Muscle of arm (tissue), 12 donors: Measurements from ENCODE around the gene LAMB2. TPM values are rescaled to one million over a fixed set of nuclear protein-coding genes. Genes with fewer than 3 reads are reported as not detected.

Experiments used
- DNase-seq: peaks from one replicate; pipeline ENCODE4 v3.0.0-alpha.2; 2013
- polyA plus RNA-seq, 12 donors: library from polyadenylated mRNA; unstranded; fragments of 120-200 nt; gene quantifications; one replicate each; pipeline ENCODE4 v1.2.1, GENCODE V29; 2013; ENCODE audit not compliant: insufficient read length in 12 of 12

The LAMB2 gene
- polyA plus RNA-seq, 12 donors, result 197 to 456 (median 322) TPM

- no peak for DNase-seq
These were observed 9.8 kb downstream of the LAMB2 start for GRCh38 chr3:49122886-49123545.

- DNase-seq, result no peak
These were observed 10.4 kb downstream of the LAMB2 start for GRCh38 chr3:49122451-49122850.

GRCh38 chr3:49122022-49122421, 10.8 kb downstream of the LAMB2 start:
- no peak for DNase-seq

- DNase-seq, result no peak
These were observed 11.6 kb downstream of the LAMB2 start for GRCh38 chr3:49121132-49121736.

GRCh38 chr3:49120438-49121131, 12.3 kb downstream of the LAMB2 start, which contains the start of gene USP19:
TSS of gene USP19 (minus strand) at chr3:49120823. CDS start at chr3:49119145, 1,678 bp downstream.
- peak; percentile 96 for DNase-seq

- DNase-seq, result no peak
These were observed 12.8 kb downstream of the LAMB2 start for GRCh38 chr3:49120096-49120437.

- no peak for DNase-seq
These were observed 13.4 kb downstream of the LAMB2 start for GRCh38 chr3:49119439-49119838.

GRCh38 chr3:49119036-49119435, 13.8 kb downstream of the LAMB2 start:
- no peak for DNase-seq

- no peak for DNase-seq
These were observed 20.6 kb downstream of the LAMB2 start for GRCh38 chr3:49112262-49112661.

- no peak for DNase-seq
These were observed 21.5 kb downstream of the LAMB2 start for GRCh38 chr3:49111347-49111746.

- DNase-seq, result no peak
These were observed 22.1 kb downstream of the LAMB2 start for GRCh38 chr3:49110780-49111179.

- DNase-seq, result no peak
These were observed 24.5 kb downstream of the LAMB2 start for GRCh38 chr3:49108346-49108745.

GRCh38 chr3:49104427-49105291, 28.2 kb downstream of the LAMB2 start, which contains the start of gene QARS1:
TSS of gene QARS1 (minus strand) at chr3:49104757. CDS start at chr3:49104733, 24 bp downstream.
- peak; percentile 94 for DNase-seq

GRCh38 chr3:49104052-49104426, 28.8 kb downstream of the LAMB2 start:
- DNase-seq, result no peak

GRCh38 chr3:49100046-49100615, 32.7 kb downstream of the LAMB2 start:
- DNase-seq, result no peak

- DNase-seq, result no peak
These were observed 33.8 kb downstream of the LAMB2 start for GRCh38 chr3:49098910-49099630.

- no peak for DNase-seq
These were observed 34.4 kb downstream of the LAMB2 start for GRCh38 chr3:49098429-49098828.

- peak; percentile 99 for DNase-seq
These were observed 38.7 kb downstream of the LAMB2 start, which contains the start of gene QRICH1 for GRCh38 chr3:49093853-49094767. TSS of gene QRICH1 (minus strand) at chr3:49094071. CDS start at chr3:49077017, 17,054 bp downstream.

- peak; percentile 90 for DNase-seq
These were observed 39.7 kb downstream of the LAMB2 start for GRCh38 chr3:49092938-49093852.
